ENCODE data around the gene PHYHD1. TPM values are rescaled to one million over a fixed set of nuclear protein-coding genes. Genes with fewer than 3 reads are reported as not detected.

Gene PHYHD1
- total and polyA plus RNA-seq, 7 donors, result 1.6 to 30.5 (median 15.5) TPM

DNA sequence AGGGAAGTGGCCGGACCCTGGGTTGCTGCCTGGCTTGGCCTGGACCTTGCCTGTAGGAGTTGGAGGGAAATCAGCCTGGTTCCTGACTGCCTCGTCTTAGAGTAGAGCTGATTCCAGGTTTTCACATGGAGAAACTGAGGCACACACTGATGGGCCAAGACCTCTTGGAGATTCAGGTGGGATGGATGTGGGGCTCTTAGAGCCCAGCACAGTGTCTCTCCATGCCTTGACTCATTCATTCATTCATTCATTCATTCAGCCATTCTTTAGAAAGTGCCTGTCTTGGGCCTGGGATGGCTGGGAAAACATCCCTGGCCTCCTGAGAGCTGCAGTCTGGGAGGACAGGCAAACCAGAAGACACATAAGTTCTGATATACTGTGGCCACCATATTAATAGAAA lies 36.6 kb upstream of the PHYHD1 start:
- TF ChIP-seq POLR2AphosphoS5 (IDR thresholded peaks at IDR 0.05), result no peak
- TF ChIP-seq POLR2A (IDR thresholded peaks at IDR 0.05), result no peak
- TF ChIP-seq, protein P1, sequence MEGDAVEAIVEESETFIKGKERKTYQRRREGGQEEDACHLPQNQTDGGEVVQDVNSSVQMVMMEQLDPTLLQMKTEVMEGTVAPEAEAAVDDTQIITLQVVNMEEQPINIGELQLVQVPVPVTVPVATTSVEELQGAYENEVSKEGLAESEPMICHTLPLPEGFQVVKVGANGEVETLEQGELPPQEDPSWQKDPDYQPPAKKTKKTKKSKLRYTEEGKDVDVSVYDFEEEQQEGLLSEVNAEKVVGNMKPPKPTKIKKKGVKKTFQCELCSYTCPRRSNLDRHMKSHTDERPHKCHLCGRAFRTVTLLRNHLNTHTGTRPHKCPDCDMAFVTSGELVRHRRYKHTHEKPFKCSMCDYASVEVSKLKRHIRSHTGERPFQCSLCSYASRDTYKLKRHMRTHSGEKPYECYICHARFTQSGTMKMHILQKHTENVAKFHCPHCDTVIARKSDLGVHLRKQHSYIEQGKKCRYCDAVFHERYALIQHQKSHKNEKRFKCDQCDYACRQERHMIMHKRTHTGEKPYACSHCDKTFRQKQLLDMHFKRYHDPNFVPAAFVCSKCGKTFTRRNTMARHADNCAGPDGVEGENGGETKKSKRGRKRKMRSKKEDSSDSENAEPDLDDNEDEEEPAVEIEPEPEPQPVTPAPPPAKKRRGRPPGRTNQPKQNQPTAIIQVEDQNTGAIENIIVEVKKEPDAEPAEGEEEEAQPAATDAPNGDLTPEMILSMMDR (IDR thresholded peaks at IDR 0.05), result no peak
- no peak for TF ChIP-seq EP300 (IDR thresholded peaks at IDR 0.05)
- Histone ChIP-seq H3K27ac (peak overlapping the region; percentile 65 to 99 (median 99)), H3K4me3 (no peak overlapping the region), H3K36me3 (peaks cover 0 to 29% (median 13%) of the 10 kb centered on the region in 4 donors), H3K4me1 (peaks cover 0 to 74% (median 68%) of the 10 kb centered on the region in 4 donors), H3K27me3 (no peaks in the 10 kb centered on the region), H3K9me3 (no peaks in the 10 kb centered on the region)
- DNase-seq, result no peak
- intact Hi-C loops (cut with DNase I), result loop anchor here (5.0 kb wide), 1 partner anchor 143 kb away; the partner anchor contains the start of gene SH3GLB2
- 84 to 93% methylated on average over 2 of the region's 2 CpGs for WGBS, 2 donors

DNA sequence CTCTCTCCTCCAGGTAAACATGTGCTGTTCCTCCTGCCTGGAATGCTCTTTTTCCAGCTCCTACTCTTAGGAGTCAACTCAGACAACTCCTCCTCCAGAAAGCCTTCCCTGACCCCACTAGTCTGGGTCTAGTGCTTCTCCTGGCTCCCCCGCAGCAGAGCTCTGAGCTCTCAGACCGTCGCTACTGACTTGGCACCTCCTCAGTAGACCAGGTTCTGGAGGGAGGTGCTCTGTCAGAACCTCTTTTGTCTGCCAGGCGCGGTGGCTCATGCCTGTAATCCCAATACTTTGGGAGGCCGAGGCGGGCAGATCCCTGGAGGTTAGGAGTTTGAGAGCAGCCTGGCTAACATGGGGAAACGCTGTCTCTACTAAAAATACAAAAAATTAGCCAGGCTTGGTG lies 35.4 kb upstream of the PHYHD1 start:
- TF ChIP-seq POLR2AphosphoS5 (IDR thresholded peaks at IDR 0.05) (no peak), POLR2A (IDR thresholded peaks at IDR 0.05) (no peak), EP300 (IDR thresholded peaks at IDR 0.05) (no peak)
- TF ChIP-seq, protein P1 (IDR thresholded peaks at IDR 0.05), result no peak
- H3K27me3 ChIP-seq, result no peaks in the 10 kb centered on the region
- H3K27ac ChIP-seq, result peak overlapping the region in 3 of 4 donors; percentile 65 to 99 (median 99)
- DNase-seq, result no peak
- peaks cover 0 to 73% (median 70%) of the 10 kb centered on the region in 4 donors for H3K4me1 ChIP-seq
- intact Hi-C loops (cut with DNase I), result no loop called here
- no peaks in the 10 kb centered on the region for H3K9me3 ChIP-seq
- H3K4me3 ChIP-seq, result no peak overlapping the region
- WGBS, 2 donors, result 93 to 94% methylated on average over 8 of the region's 8 CpGs
- H3K36me3 ChIP-seq, result peaks cover 3 to 38% (median 16%) of the 10 kb centered on the region in 4 donors

DNA sequence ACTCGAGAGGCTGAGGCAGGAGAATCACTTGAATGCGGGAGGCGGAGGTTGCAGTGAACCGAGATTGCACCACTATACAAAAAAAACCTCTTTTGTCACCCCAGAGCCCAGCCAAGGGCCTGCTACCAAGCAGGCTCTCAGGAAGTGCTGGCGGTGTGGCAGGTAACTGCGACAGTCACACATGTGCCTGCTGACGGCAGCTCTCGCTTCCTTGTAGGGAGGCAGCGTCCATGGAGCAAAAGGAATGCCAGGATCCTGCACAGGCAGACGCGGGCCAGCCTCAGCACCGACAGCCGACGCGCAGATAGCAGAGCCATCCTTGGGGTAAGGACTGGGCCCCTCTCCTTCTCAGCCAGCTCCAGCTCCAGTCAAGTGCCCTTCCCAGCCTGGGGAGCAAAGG lies 35.0 kb upstream of the PHYHD1 start:
- Histone ChIP-seq H3K9me3 (no peaks in the 10 kb centered on the region), H3K36me3 (peaks cover 6 to 41% (median 16%) of the 10 kb centered on the region in 4 donors), H3K27ac (peak overlapping the region in 3 of 4 donors; percentile 65 to 99 (median 99)), H3K4me3 (no peak overlapping the region), H3K27me3 (no peaks in the 10 kb centered on the region), H3K4me1 (peaks cover 0 to 73% (median 70%) of the 10 kb centered on the region in 4 donors)
- TF ChIP-seq POLR2AphosphoS5 (IDR thresholded peaks at IDR 0.05), result peak in 1 of 4 donors; percentile 58
- no peak for TF ChIP-seq POLR2A (IDR thresholded peaks at IDR 0.05)
- TF ChIP-seq EP300 (IDR thresholded peaks at IDR 0.05), result no peak
- DNase-seq, result no peak
- WGBS, 2 donors, result 88 to 93% methylated on average over 15 of the region's 15 CpGs
- intact Hi-C loops (cut with DNase I), result no loop called here

DNA sequence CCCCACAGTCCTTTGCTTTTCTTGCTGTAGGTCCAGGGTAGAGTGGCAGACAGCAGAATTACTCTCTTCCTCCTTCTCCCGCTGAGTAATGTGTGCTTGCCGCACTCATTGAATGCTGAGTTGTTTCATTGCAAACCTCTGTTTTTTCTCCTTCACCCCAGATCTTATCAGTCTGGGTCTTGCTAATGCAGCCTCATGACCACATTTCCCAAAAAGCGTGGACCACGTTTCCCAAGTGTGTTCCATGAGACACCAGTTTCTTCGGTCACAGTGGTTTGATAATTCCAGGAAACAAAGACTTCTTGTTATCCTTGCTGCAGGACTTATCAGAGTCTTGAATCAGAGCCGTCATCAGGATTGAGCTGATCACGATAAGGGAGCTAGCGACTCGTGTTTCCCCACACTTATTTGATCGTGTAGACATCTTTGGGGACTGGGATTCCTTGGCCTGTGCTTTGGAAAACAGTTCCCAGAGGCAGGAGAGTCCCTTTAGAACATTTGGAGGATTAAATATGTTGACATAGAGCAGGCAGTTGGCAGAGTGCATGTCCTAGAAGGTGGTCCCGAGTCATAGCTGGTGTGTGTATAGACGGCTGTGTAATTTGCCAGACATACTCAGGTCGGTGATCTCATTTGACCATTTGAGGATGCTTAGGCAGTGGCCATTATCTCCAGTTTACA lies 34.4 kb upstream of the PHYHD1 start:
- Histone ChIP-seq H3K4me1 (peaks cover 0 to 75% (median 71%) of the 10 kb centered on the region in 4 donors), H3K36me3 (peaks cover 6 to 41% (median 16%) of the 10 kb centered on the region in 4 donors), H3K9me3 (no peaks in the 10 kb centered on the region), H3K4me3 (no peak overlapping the region), H3K27me3 (no peaks in the 10 kb centered on the region), H3K27ac (peak overlapping the region in 3 of 4 donors; percentile 65 to 99 (median 99))
- intact Hi-C loops (cut with DNase I), result no loop called here
- DNase-seq, result no peak
- 82% methylated on average over 13 of the region's 13 CpGs for WGBS, 2 donors
- TF ChIP-seq EP300 (IDR thresholded peaks at IDR 0.05) (no peak), POLR2A (IDR thresholded peaks at IDR 0.05) (no peak), POLR2AphosphoS5 (IDR thresholded peaks at IDR 0.05) (no peak)
- TF ChIP-seq, protein P1 (IDR thresholded peaks at IDR 0.05), result no peak

DNA sequence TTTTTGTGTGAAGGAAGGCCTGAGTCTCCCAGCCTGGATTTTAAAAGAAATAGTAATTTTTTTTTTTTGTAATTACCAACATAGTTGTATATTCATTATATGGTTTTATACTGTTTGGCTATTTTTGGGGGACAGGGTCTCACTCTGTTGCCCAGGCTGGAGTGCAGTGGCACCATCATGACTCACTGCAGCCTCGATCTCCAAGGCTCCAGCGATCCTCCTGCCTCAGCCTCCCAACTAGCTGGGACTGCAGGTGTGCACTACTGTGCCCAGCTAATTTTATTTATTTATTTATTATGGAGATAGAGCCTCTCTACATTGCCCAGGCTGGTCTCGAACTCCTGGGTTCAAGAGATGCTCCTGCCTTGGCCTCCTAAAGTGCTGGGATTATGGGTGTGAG lies 33.7 kb upstream of the PHYHD1 start:
- Histone ChIP-seq H3K27ac (peak overlapping the region in 3 of 4 donors; percentile 65 to 99 (median 99)), H3K4me1 (peaks cover 0 to 82% (median 78%) of the 10 kb centered on the region in 4 donors)

More for the DNA sequence above, 33.7 kb upstream of the PHYHD1 start:
- H3K9me3 ChIP-seq, result no peaks in the 10 kb centered on the region
- peaks cover 6 to 41% (median 16%) of the 10 kb centered on the region in 4 donors for H3K36me3 ChIP-seq
- TF ChIP-seq POLR2AphosphoS5 (IDR thresholded peaks at IDR 0.05) (no peak), POLR2A (IDR thresholded peaks at IDR 0.05) (no peak), EP300 (IDR thresholded peaks at IDR 0.05) (no peak)
- TF ChIP-seq, protein P1 (IDR thresholded peaks at IDR 0.05), result no peak
- DNase-seq, result no peak
- WGBS, 2 donors, result 94 to 95% methylated on average over 3 of the region's 3 CpGs
- H3K27me3 ChIP-seq, result no peaks in the 10 kb centered on the region
- H3K4me3 ChIP-seq, result no peak overlapping the region
- intact Hi-C loops (cut with DNase I), result no loop called here
